ENCODE data around the gene UBE2I.
"Not testable (repeated sequence)": the region's sequence is repeated elsewhere in the genome, so short reads cannot be mapped to it uniquely, and the experiment has no call there.

The UBE2I gene

GRCh38 chr16:1293921-1294656 is 15.3 kb upstream of the UBE2I start:
- no peak for DNase-seq

- DNase-seq = no peak
Observed at GRCh38 chr16:1295465-1295864, 14.0 kb upstream of the UBE2I start.

- DNase-seq = not testable (repeated sequence)
Observed at GRCh38 chr16:1296688-1297017, 12.8 kb upstream of the UBE2I start.

- DNase-seq = no peak
Observed at GRCh38 chr16:1297018-1297696, 12.3 kb upstream of the UBE2I start.

GRCh38 chr16:1298406-1298805 is 11.0 kb upstream of the UBE2I start:
- DNase-seq = no peak

- DNase-seq = no peak
Observed at GRCh38 chr16:1299012-1299867, 10.2 kb upstream of the UBE2I start.

- no peak for DNase-seq
Observed at GRCh38 chr16:1299868-1300203, 9.6 kb upstream of the UBE2I start.

GRCh38 chr16:1300664-1301476 is 8.6 kb upstream of the UBE2I start:
- DNase-seq = peak; percentile 71

GRCh38 chr16:1301562-1301961 is 7.9 kb upstream of the UBE2I start:
- DNase-seq = no peak

- no peak for DNase-seq
Observed at GRCh38 chr16:1305823-1306222, 3.6 kb upstream of the UBE2I start.

GRCh38 chr16:1306334-1306733 is 3.1 kb upstream of the UBE2I start:
- no peak for DNase-seq

GRCh38 chr16:1308036-1308976 is 1.1 kb upstream of the UBE2I start:
- DNase-seq = no peak

- DNase-seq = peak; percentile 55
Observed at GRCh38 chr16:1309888-1310831, 724 bp downstream of the UBE2I start.

- no peak for DNase-seq
Observed at GRCh38 chr16:1310832-1311200, 1.4 kb downstream of the UBE2I start.

- no peak for DNase-seq
Observed at GRCh38 chr16:1311212-1311737, 1.8 kb downstream of the UBE2I start.

- DNase-seq = no peak
Observed at GRCh38 chr16:1311738-1312466, 2.5 kb downstream of the UBE2I start.

GRCh38 chr16:1312467-1312816 is 3.0 kb downstream of the UBE2I start:
- DNase-seq = no peak

GRCh38 chr16:1312903-1313302 is 3.5 kb downstream of the UBE2I start:
- no peak for DNase-seq

- no peak for DNase-seq
Observed at GRCh38 chr16:1313721-1314369, 4.4 kb downstream of the UBE2I start.

Measured in stimulated activated CD4-positive, alpha-beta T cell treated with anti-CD3 and anti-CD28 coated beads, Interleukin-12 subunit alpha, Interleukin-12 subunit beta, amount 100 ng/mL, for 4 hours (primary cell).